Mesodermal cell (in vitro differentiated cells): ENCODE data around the gene MN1.

Experiments
- H3K27ac ChIP-seq: 2 replicates; pipeline ENCODE4 v1.7.0; 2013; ENCODE audit warnings: mild to moderate bottlenecking, low read depth, low read length, moderate library complexity; ENCODE audit not compliant: severe bottlenecking
- H3K36me3 ChIP-seq: 2 replicates; pipeline ENCODE4 v1.7.1; 2013; ENCODE audit warnings: mild to moderate bottlenecking, low read length, moderate library complexity; ENCODE audit not compliant: control insufficient read depth, insufficient read depth
- H3K4me1 ChIP-seq: one replicate; pipeline ENCODE4 v1.7.1; 2013; ENCODE audit warnings: mild to moderate bottlenecking, low read length; ENCODE audit not compliant: insufficient read depth, control insufficient read depth, poor library complexity, severe bottlenecking
- H3K4me3 ChIP-seq: 2 replicates; pipeline ENCODE4 v1.7.0; 2013; ENCODE audit warnings: low read length, control low read depth, mild to moderate bottlenecking; ENCODE audit not compliant: insufficient read depth, poor library complexity, severe bottlenecking; ENCODE audit errors: extremely low read depth
- H3K9me3 ChIP-seq: 2 replicates; pipeline ENCODE4 v1.7.1; 2013; ENCODE audit warnings: mild to moderate bottlenecking, low read length, moderate library complexity; ENCODE audit not compliant: control insufficient read depth
- WGBS, 2 experiments: methylation state at CpG; one replicate each; pipeline ENCODE4 v1.1.5; 2013; ENCODE audit warnings: missing lambda C conversion rate in 2 of 2; ENCODE audit not compliant: insufficient coverage in 2 of 2; 5-methylcytosine and 5-hydroxymethylcytosine counted together

The MN1 gene

GRCh38 chr22:27825174-27825573 is 23.6 kb upstream of the MN1 start:
- 85 to 92% methylated on average over 6 of the region's 6 CpGs for WGBS, 2 experiments
- no peak overlapping the region for H3K27ac ChIP-seq
- H3K36me3 ChIP-seq: no peaks in the 10 kb centered on the region
- H3K4me3 ChIP-seq: no peak overlapping the region
- H3K4me1 ChIP-seq: no peaks in the 10 kb centered on the region
- peaks cover under 1% of the 10 kb centered on the region for H3K9me3 ChIP-seq

GRCh38 chr22:27823221-27823620 is 21.7 kb upstream of the MN1 start:
- 100% methylated on average over 1 of the region's 1 CpG; no CpG with 5 or more reads in 1 of the 2 experiments for WGBS, 2 experiments
- Histone ChIP-seq H3K4me1 (no peaks in the 10 kb centered on the region), H3K4me3 (no peak overlapping the region), H3K27ac (no peak overlapping the region), H3K36me3 (no peaks in the 10 kb centered on the region), H3K9me3 (peaks cover 3% of the 10 kb centered on the region)

- Histone ChIP-seq H3K36me3 (no peaks in the 10 kb centered on the region), H3K27ac (peak overlapping the region; percentile 43), H3K4me3 (no peak overlapping the region), H3K4me1 (no peaks in the 10 kb centered on the region), H3K9me3 (peaks cover 3% of the 10 kb centered on the region)
- 82 to 96% methylated on average over 12 to 19 of the region's 22 CpGs for WGBS, 2 experiments
Measured at GRCh38 chr22:27820896-27821866, 19.6 kb upstream of the MN1 start.

GRCh38 chr22:27816552-27816951 is 15.0 kb upstream of the MN1 start:
- Histone ChIP-seq H3K27ac (no peak overlapping the region), H3K9me3 (peaks cover 3% of the 10 kb centered on the region), H3K36me3 (no peaks in the 10 kb centered on the region), H3K4me1 (peaks cover under 1% of the 10 kb centered on the region), H3K4me3 (no peak overlapping the region)
- 91 to 92% methylated on average over 3 of the region's 3 CpGs for WGBS, 2 experiments

- H3K27ac ChIP-seq: no peak overlapping the region
- no peak overlapping the region for H3K4me3 ChIP-seq
- H3K4me1 ChIP-seq: peaks cover 6% of the 10 kb centered on the region
- no peaks in the 10 kb centered on the region for H3K36me3 ChIP-seq
- 82 to 83% methylated on average over 2 to 3 of the region's 4 CpGs for WGBS, 2 experiments
- peaks cover 3% of the 10 kb centered on the region for H3K9me3 ChIP-seq
Measured at GRCh38 chr22:27815826-27816530, 14.4 kb upstream of the MN1 start.

- H3K27ac ChIP-seq: no peak overlapping the region
- no peak overlapping the region for H3K4me3 ChIP-seq
- peaks cover 1% of the 10 kb centered on the region for H3K9me3 ChIP-seq
- peaks cover 8% of the 10 kb centered on the region for H3K4me1 ChIP-seq
- 87 to 92% methylated on average over 6 of the region's 6 CpGs for WGBS, 2 experiments
- H3K36me3 ChIP-seq: no peaks in the 10 kb centered on the region
Measured at GRCh38 chr22:27814993-27815392, 13.4 kb upstream of the MN1 start.

GRCh38 chr22:27811778-27812177 is 10.2 kb upstream of the MN1 start:
- Histone ChIP-seq H3K9me3 (no peaks in the 10 kb centered on the region), H3K4me3 (no peak overlapping the region), H3K36me3 (no peaks in the 10 kb centered on the region), H3K4me1 (peaks cover 8% of the 10 kb centered on the region), H3K27ac (no peak overlapping the region)
- 86 to 94% methylated on average over 3 of the region's 3 CpGs for WGBS, 2 experiments

- Histone ChIP-seq H3K4me3 (no peak overlapping the region), H3K36me3 (no peaks in the 10 kb centered on the region), H3K4me1 (peaks cover 8% of the 10 kb centered on the region), H3K27ac (no peak overlapping the region), H3K9me3 (no peaks in the 10 kb centered on the region)
- 20 to 30% methylated on average over 13 to 15 of the region's 15 CpGs for WGBS, 2 experiments
Measured at GRCh38 chr22:27810609-27811151, 9.1 kb upstream of the MN1 start.

- Histone ChIP-seq H3K27ac (no peak overlapping the region), H3K4me3 (no peak overlapping the region)
- 46 to 49% methylated on average over 9 to 14 of the region's 17 CpGs for WGBS, 2 experiments
Measured at GRCh38 chr22:27809700-27810608, 8.4 kb upstream of the MN1 start.

GRCh38 chr22:27809226-27809603 is 7.7 kb upstream of the MN1 start:
- H3K27ac ChIP-seq: no peak overlapping the region
- H3K9me3 ChIP-seq: no peaks in the 10 kb centered on the region
- WGBS, 2 experiments: 80% methylated on average over 3 of the region's 5 CpGs; no CpG with 5 or more reads in 1 of the 2 experiments
- no peaks in the 10 kb centered on the region for H3K36me3 ChIP-seq
- H3K4me3 ChIP-seq: no peak overlapping the region
- H3K4me1 ChIP-seq: peaks cover 8% of the 10 kb centered on the region

More at GRCh38 chr22:27809700-27810608, 8.4 kb upstream of the MN1 start:
- no peaks in the 10 kb centered on the region for H3K9me3 ChIP-seq
- no peaks in the 10 kb centered on the region for H3K36me3 ChIP-seq
- peaks cover 8% of the 10 kb centered on the region for H3K4me1 ChIP-seq
